Vagina (tissue), 2 donors: Measurements from ENCODE around the gene MSI2. TPM values are rescaled to one million over a fixed set of nuclear protein-coding genes. Genes with fewer than 3 reads are reported as not detected.

Experiments used
- DNase-seq, 2 donors: peaks; one replicate each; pipeline ENCODE4 v3.0.0-alpha.2; 2017; ENCODE audit errors: extremely low spot score in 2 of 2
- H3K27ac ChIP-seq: fragments of 200-600 bp; sonication (generic); one replicate; pipeline ENCODE4 v1.5.1; 2019
- H3K27me3 ChIP-seq: fragments of 200-600 bp; sonication (generic); one replicate; pipeline ENCODE4 v1.5.1; 2019
- H3K36me3 ChIP-seq, 2 donors: fragments of 200-600 bp; sonication (generic); one replicate each; pipeline ENCODE4 v1.5.1; 2017 to 2019
- H3K4me1 ChIP-seq: fragments of 200-600 bp; sonication (generic); one replicate; pipeline ENCODE4 v1.5.1; 2019
- H3K4me3 ChIP-seq, 2 donors: fragments of 200-600 bp; sonication (generic); 1 replicate in 1 of 2; 2 replicates in 1 of 2; pipeline ENCODE4 v1.5.1; 2016 to 2019
- H3K9me3 ChIP-seq: fragments of 200-600 bp; sonication (generic); one replicate; pipeline ENCODE4 v1.5.1; 2019
- POLR2A ChIP-seq, 2 donors: fragments of 450-650 bp; IDR thresholded peaks; one replicate each; pipeline ENCODE4 v1.6.1; 2017; ENCODE audit warnings: antibody characterized with exemption in 2 of 2, mild to moderate bottlenecking in 2 of 2, moderate library complexity in 2 of 2
- POLR2AphosphoS5 ChIP-seq, 2 donors: sonication (generic); formaldehyde crosslinking; IDR thresholded peaks; one replicate each; pipeline ENCODE4 v1.9.0; 2017; ENCODE audit warnings: antibody characterized with exemption in 2 of 2, mild to moderate bottlenecking in 2 of 2, low read depth in 1 of 2; ENCODE audit not compliant: insufficient read depth in 1 of 2
- intact Hi-C: fragments of 100-400 bp; cut with DNase I; formaldehyde crosslinking; loops from one replicate; pipeline ENCODE4 v1.15.1; 2023
- total RNA-seq: library from RNA; depleted of rRNA; stranded (reverse); fragments of >200 nt; gene quantifications from one replicate; pipeline ENCODE4 v1.2.3, GENCODE V29; 2016
- TF ChIP-seq, protein P1 (sequence below), 3 experiments: fragments of 450-650 bp in 2 of 3; fragments of 200-600 bp in 1 of 3; sonication (generic) in 1 of 3; IDR thresholded peaks; one replicate each; pipeline ENCODE4 v1.5.1; 2017 to 2019; ENCODE audit warnings: antibody characterized with exemption in 3 of 3, mild to moderate bottlenecking in 2 of 3, moderate library complexity in 2 of 3

MSI2 gene
- total RNA-seq, 1 donor from 2014 or later: 27.3 TPM

DNA sequence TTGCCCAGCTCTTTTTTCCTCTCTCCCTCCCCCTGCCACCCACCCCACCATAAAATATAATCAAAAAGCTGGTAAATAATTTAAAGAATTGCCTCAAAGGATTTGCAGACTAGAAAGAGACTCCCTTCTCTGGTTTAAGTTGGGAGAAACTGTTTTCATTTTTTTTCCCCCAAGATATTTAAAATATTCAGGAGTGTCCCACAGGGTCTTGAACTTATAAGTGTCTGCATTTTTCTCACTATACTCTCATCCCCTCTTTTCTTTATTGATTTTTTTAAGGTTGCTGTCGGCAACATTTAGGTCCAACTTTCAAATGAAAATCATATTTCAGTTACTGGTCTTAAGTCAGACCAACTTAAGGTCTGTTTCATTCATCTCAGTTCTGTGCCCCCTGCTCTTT, 210.2 kb downstream of the MSI2 start:
- Histone ChIP-seq H3K27me3 (no peaks in the 10 kb centered on the region), H3K9me3 (no peaks in the 10 kb centered on the region), H3K36me3 (no peaks in the 10 kb centered on the region), H3K27ac (no peak overlapping the region), H3K4me1 (no peaks in the 10 kb centered on the region), H3K4me3 (no peak overlapping the region)
- no peak for DNase-seq
- intact Hi-C loops: no loop called here
- TF ChIP-seq POLR2A (IDR thresholded peaks at IDR 0.05) (no peak), POLR2AphosphoS5 (IDR thresholded peaks at IDR 0.05; ENCODE audit: insufficient read depth in 1 of 2, low read depth in 1 of 2) (no peak)
- TF ChIP-seq, protein P1, sequence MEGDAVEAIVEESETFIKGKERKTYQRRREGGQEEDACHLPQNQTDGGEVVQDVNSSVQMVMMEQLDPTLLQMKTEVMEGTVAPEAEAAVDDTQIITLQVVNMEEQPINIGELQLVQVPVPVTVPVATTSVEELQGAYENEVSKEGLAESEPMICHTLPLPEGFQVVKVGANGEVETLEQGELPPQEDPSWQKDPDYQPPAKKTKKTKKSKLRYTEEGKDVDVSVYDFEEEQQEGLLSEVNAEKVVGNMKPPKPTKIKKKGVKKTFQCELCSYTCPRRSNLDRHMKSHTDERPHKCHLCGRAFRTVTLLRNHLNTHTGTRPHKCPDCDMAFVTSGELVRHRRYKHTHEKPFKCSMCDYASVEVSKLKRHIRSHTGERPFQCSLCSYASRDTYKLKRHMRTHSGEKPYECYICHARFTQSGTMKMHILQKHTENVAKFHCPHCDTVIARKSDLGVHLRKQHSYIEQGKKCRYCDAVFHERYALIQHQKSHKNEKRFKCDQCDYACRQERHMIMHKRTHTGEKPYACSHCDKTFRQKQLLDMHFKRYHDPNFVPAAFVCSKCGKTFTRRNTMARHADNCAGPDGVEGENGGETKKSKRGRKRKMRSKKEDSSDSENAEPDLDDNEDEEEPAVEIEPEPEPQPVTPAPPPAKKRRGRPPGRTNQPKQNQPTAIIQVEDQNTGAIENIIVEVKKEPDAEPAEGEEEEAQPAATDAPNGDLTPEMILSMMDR (IDR thresholded peaks at IDR 0.05): no peak

DNA sequence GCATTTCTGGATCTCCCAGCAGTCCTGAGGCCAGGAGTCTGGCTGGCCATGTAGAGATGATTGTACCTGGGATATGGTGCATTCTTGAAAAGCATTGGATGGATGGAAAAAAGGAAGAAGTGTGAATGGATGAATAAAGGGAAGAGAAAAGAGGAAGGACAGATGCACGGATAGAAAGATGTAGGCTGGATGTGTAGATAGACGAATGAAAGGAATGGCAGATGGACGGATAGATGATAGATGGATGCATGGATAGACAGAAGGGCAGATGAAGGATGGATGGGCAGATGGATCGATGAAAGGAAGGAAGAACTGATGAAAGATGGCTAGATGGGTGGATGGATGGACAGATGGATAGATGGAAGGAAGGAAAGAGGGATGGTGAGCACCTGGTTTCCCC, 210.9 kb downstream of the MSI2 start:
- no peak for DNase-seq
- TF ChIP-seq POLR2A (IDR thresholded peaks at IDR 0.05): no peak
- no peak for TF ChIP-seq POLR2AphosphoS5 (IDR thresholded peaks at IDR 0.05; ENCODE audit: insufficient read depth in 1 of 2, low read depth in 1 of 2)
- TF ChIP-seq, protein P1 (IDR thresholded peaks at IDR 0.05): no peak
- Histone ChIP-seq H3K4me1 (no peaks in the 10 kb centered on the region), H3K9me3 (no peaks in the 10 kb centered on the region), H3K36me3 (no peaks in the 10 kb centered on the region), H3K27me3 (no peaks in the 10 kb centered on the region), H3K27ac (no peak overlapping the region), H3K4me3 (no peak overlapping the region)
- intact Hi-C loops: no loop called here

- TF ChIP-seq POLR2AphosphoS5 (IDR thresholded peaks at IDR 0.05; ENCODE audit: insufficient read depth in 1 of 2, low read depth in 1 of 2): no peak
- TF ChIP-seq, protein P1 (IDR thresholded peaks at IDR 0.05): no peak
- TF ChIP-seq POLR2A (IDR thresholded peaks at IDR 0.05): no peak
- Histone ChIP-seq H3K4me1 (no peaks in the 10 kb centered on the region), H3K27ac (no peak overlapping the region), H3K9me3 (no peaks in the 10 kb centered on the region), H3K27me3 (no peaks in the 10 kb centered on the region), H3K36me3 (no peaks in the 10 kb centered on the region), H3K4me3 (no peak overlapping the region)
- intact Hi-C loops: no loop called here
- no peak for DNase-seq
Observed at GRCh38 chr17:57467801-57468200, 211.5 kb downstream of the MSI2 start.

DNA sequence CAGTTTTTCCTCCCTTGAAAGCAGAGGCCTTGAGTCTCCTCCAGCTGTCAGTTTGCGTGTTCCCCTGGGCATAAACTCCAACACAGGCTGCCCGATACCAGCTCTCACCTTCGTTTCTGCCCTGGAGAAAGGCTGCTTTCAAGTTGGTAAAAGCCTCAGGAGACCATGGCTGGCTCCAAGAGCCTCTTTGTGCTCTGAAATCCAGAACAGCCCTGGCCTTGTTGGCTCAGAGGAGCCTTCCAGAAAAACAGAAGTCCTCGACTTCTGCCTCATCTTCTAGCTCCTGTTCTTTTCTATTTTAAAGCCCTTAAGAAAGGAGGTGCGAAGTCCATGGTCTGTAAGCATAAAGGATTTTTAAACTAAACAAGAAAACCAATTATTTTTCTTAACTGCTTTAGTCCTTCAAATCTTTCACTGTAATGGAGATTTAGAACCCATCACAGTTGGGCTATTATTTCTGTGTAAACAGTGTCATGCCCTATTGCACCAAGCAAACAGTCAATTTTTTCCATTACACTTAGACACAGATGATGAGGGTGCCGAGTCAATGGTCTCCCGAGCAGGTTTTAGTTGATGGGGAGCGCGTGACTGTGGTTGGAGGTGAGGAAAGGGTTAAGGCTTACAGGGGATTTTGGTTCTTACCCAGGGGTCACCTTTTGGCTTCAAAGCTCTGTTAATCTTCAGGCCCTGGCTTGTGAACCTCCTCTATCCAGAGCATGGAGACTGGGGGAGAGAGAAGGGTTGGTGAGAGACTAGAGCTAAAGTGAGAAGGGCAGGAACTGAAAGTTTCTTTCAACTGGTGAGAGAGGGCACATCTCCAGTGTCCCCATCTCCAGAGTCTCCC, 212.8 kb downstream of the MSI2 start:
- Histone ChIP-seq H3K27me3 (no peaks in the 10 kb centered on the region), H3K4me3 (no peak overlapping the region), H3K4me1 (peaks cover 13% of the 10 kb centered on the region), H3K36me3 (no peaks in the 10 kb centered on the region), H3K9me3 (no peaks in the 10 kb centered on the region), H3K27ac (no peak overlapping the region)
- DNase-seq: no peak
- TF ChIP-seq POLR2A (IDR thresholded peaks at IDR 0.05) (no peak), POLR2AphosphoS5 (IDR thresholded peaks at IDR 0.05; ENCODE audit: insufficient read depth in 1 of 2, low read depth in 1 of 2) (no peak)
- TF ChIP-seq, protein P1 (IDR thresholded peaks at IDR 0.05): no peak
- intact Hi-C loops: no loop called here

DNA sequence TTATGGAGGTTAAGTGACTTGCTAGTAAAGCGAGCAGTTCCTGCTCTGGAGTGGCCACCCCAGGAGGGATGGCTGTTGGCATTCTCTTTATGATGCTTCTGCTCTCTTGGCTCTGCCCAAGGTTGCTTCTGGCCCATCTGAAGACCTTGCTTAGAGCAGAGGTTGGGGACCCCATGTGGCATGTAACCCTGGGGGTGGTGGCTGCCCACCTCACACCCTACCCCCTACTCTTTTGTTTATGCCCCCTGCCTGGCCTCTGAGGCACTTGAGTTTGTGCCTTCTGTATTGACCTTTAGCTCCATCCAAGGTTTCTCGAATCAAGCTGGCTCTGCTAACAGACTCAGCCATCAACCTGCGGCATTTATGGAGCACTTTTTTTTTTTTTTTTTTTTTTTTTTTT, 214.6 kb downstream of the MSI2 start:
- intact Hi-C loops: no loop called here
- peaks cover 15% of the 10 kb centered on the region for H3K4me1 ChIP-seq

More for the DNA sequence above, 214.6 kb downstream of the MSI2 start:
- Histone ChIP-seq H3K27ac (no peak overlapping the region), H3K4me3 (no peak overlapping the region), H3K36me3 (no peaks in the 10 kb centered on the region), H3K9me3 (no peaks in the 10 kb centered on the region), H3K27me3 (no peaks in the 10 kb centered on the region)
- DNase-seq: no peak
- no peak for TF ChIP-seq POLR2A (IDR thresholded peaks at IDR 0.05)
- TF ChIP-seq, protein P1 (IDR thresholded peaks at IDR 0.05): no peak
- TF ChIP-seq POLR2AphosphoS5 (IDR thresholded peaks at IDR 0.05; ENCODE audit: insufficient read depth in 1 of 2, low read depth in 1 of 2): no peak
